HepG2 (cell line): ENCODE results near the gene KHNYN. TPM values are rescaled to one million over a fixed set of nuclear protein-coding genes. Genes with fewer than 3 reads are reported as not detected.

ENCODE experiments used
- CREM ChIP-seq, 2 experiments: sonication (generic) in 1 of 2; formaldehyde crosslinking in 1 of 2; IDR thresholded peaks; 2 replicates each; pipeline versions ENCODE4 v1.4.0 to v1.6.1; 2016 to 2020; ENCODE audit warnings: antibody characterized with exemption in 1 of 2, mild to moderate bottlenecking in 1 of 2, missing genetic modification reagents in 1 of 2
- ERF ChIP-seq: IDR thresholded peaks from 2 replicates; pipeline ENCODE4 v1.6.1; 2018; ENCODE audit warnings: missing biosample characterization, missing genetic modification reagents
- HDAC2 ChIP-seq: sonication (generic); formaldehyde crosslinking; IDR thresholded peaks from 2 replicates; pipeline ENCODE4 v1.4.0; 2020; ENCODE audit warnings: missing genetic modification reagents
- HMG20B ChIP-seq: conservative IDR thresholded peaks from 2 replicates; pipeline ENCODE4 v1.6.1; 2016; ENCODE audit warnings: missing genetic modification reagents, missing compliant biosample characterization
- KLF9 ChIP-seq: IDR thresholded peaks from 2 replicates; pipeline ENCODE4 v1.6.1; 2016; ENCODE audit warnings: low read depth
- MATR3 ChIP-seq: sonication (generic); formaldehyde crosslinking; IDR thresholded peaks from 2 replicates; pipeline ENCODE4 v1.4.0; 2020; ENCODE audit warnings: missing genetic modification reagents
- MYPOP ChIP-seq: sonication (generic); formaldehyde crosslinking; IDR thresholded peaks from 2 replicates; pipeline ENCODE4 v1.8.1; 2023; ENCODE audit warnings: mild to moderate bottlenecking, moderate library complexity, missing genetic modification reagents
- NR2F1 ChIP-seq, 2 experiments: fragments of 450-650 bp in 1 of 2; formaldehyde crosslinking in 1 of 2; IDR thresholded peaks; 2 replicates each; pipeline versions ENCODE4 v1.5.0 to v1.6.1; 2016 to 2020; ENCODE audit warnings: mild to moderate bottlenecking in 1 of 2, missing compliant biosample characterization in 1 of 2, missing genetic modification reagents in 1 of 2, moderate library complexity in 1 of 2
- PCBP1 ChIP-seq: fragments of 200-400 bp; formaldehyde crosslinking; IDR thresholded peaks from 2 replicates; pipeline ENCODE4 v1.6.1; 2017; ENCODE audit warnings: mild to moderate bottlenecking, low read depth, low read length, borderline replicate concordance
- REPIN1 ChIP-seq: sonication (generic); formaldehyde crosslinking; IDR thresholded peaks from 2 replicates; pipeline ENCODE4 v1.8.0; 2022; ENCODE audit warnings: missing genetic modification reagents, low read depth, mild to moderate bottlenecking, borderline replicate concordance
- RXRA ChIP-seq: sonication (generic); formaldehyde crosslinking; IDR thresholded peaks from 2 replicates; pipeline ENCODE4 v1.5.1; 2020; ENCODE audit warnings: missing genetic modification reagents
- ZBTB38 ChIP-seq: sonication (generic); formaldehyde crosslinking; IDR thresholded peaks from 2 replicates; pipeline ENCODE4 v1.5.1; 2020; ENCODE audit warnings: mild to moderate bottlenecking, missing genetic modification reagents
- ZFP90 ChIP-seq: sonication (generic); formaldehyde crosslinking; IDR thresholded peaks from 2 replicates; pipeline ENCODE4 v1.8.0; 2022; ENCODE audit warnings: missing genetic modification reagents, mild to moderate bottlenecking, inconsistent platforms, borderline replicate concordance
- ZNF598 ChIP-seq: sonication (generic); formaldehyde crosslinking; IDR thresholded peaks from 2 replicates; pipeline ENCODE4 v1.5.1; 2020; ENCODE audit warnings: mild to moderate bottlenecking, missing genetic modification reagents, borderline replicate concordance
- polyA plus RNA-seq, 8 experiments: library from polyadenylated mRNA; depleted of rRNA in 3 of 8; stranded (reverse) in 7 of 8; unstranded in 1 of 8; fragments of >200 nt; fragmentation: Illumina TruSeq in 4 of 8; extraction: Trizol in 4 of 8; gene quantifications; 2 replicates each; pipeline versions ENCODE4 v1.2.1 to v1.2.3, GENCODE V29; 2011 to 2016; ENCODE audit warnings: low read depth in 4 of 8, missing spikeins in 1 of 8, mixed read lengths in 1 of 8; ENCODE audit not compliant: insufficient read depth in 1 of 8
- total RNA-seq, 5 experiments: library from RNA; depleted of rRNA; stranded (reverse); fragments of >200 nt; fragmentation: Illumina TruSeq; extraction: Trizol; gene quantifications; 2 replicates each; pipeline ENCODE4 v1.2.3, GENCODE V29; 2016; ENCODE audit warnings: low read depth in 1 of 5
- TF ChIP-seq, protein P1 (sequence below): sonication (generic); formaldehyde crosslinking; IDR thresholded peaks from 2 replicates; pipeline ENCODE4 v1.8.0; 2023; ENCODE audit warnings: mild to moderate bottlenecking, missing genetic modification reagents
- TF ChIP-seq, protein P2 (sequence below): sonication (generic); formaldehyde crosslinking; IDR thresholded peaks from 2 replicates; pipeline ENCODE4 v1.4.0; 2020; ENCODE audit warnings: missing genetic modification reagents
- TF ChIP-seq, protein P3 (sequence below): fragments of 450-650 bp; IDR thresholded peaks from 2 replicates; pipeline ENCODE4 v1.6.1; 2017; ENCODE audit warnings: mild to moderate bottlenecking

KHNYN gene
- total and polyA plus RNA-seq, 2 of the 13 experiments (the other 11 are each of a cell fraction or from before 2014, with no cell fraction given) = 52.8 to 75.7 TPM

- TF ChIP-seq, protein P1, sequence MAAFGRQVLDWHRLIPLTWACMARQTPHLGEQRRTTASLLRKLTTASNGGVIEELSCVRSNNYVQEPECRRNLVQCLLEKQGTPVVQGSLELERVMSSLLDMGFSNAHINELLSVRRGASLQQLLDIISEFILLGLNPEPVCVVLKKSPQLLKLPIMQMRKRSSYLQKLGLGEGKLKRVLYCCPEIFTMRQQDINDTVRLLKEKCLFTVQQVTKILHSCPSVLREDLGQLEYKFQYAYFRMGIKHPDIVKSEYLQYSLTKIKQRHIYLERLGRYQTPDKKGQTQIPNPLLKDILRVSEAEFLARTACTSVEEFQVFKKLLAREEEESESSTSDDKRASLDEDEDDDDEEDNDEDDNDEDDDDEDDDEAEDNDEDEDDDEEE (CRISPR knock-in tag) = no peak
- TF ChIP-seq, protein P2, sequence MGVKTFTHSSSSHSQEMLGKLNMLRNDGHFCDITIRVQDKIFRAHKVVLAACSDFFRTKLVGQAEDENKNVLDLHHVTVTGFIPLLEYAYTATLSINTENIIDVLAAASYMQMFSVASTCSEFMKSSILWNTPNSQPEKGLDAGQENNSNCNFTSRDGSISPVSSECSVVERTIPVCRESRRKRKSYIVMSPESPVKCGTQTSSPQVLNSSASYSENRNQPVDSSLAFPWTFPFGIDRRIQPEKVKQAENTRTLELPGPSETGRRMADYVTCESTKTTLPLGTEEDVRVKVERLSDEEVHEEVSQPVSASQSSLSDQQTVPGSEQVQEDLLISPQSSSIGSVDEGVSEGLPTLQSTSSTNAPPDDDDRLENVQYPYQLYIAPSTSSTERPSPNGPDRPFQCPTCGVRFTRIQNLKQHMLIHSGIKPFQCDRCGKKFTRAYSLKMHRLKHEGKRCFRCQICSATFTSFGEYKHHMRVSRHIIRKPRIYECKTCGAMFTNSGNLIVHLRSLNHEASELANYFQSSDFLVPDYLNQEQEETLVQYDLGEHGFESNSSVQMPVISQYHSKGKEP (CRISPR knock-in tag) = no peak
- TF ChIP-seq HDAC2 (CRISPR knock-in tag) (no peak), HMG20B (CRISPR knock-in tag) (no peak), PCBP1 (0 out of 2 replicates have a peak, but pooled peaks have one; percentile 73), MATR3 (CRISPR knock-in tag) (no peak), MYPOP (CRISPR knock-in tag) (no peak), CREM (IDR thresholded peaks at IDR 0.05) (no peak; the same call in 1 of the 2 replicates), CREM (CRISPR knock-in tag; IDR thresholded peaks at IDR 0.05) (no peak), ZBTB38 (CRISPR knock-in tag) (peak; percentile 79; the same call in 1 of the 2 replicates), ZFP90 (CRISPR knock-in tag) (no peak; the same call in 1 of the 2 replicates), KLF9 (CRISPR knock-in tag) (peak; percentile 42; the same call in 1 of the 2 replicates), ZNF598 (CRISPR knock-in tag) (peak; percentile 80; the same call in 1 of the 2 replicates), REPIN1 (CRISPR knock-in tag) (no peak), ERF (CRISPR knock-in tag) (peak; percentile 34; the same call in 1 of the 2 replicates), RXRA (CRISPR knock-in tag) (peak; percentile 78; the same call in 1 of the 2 replicates), NR2F1 (CRISPR knock-in tag; IDR thresholded peaks at IDR 0.05) (no peak)
- TF ChIP-seq, protein P3, sequence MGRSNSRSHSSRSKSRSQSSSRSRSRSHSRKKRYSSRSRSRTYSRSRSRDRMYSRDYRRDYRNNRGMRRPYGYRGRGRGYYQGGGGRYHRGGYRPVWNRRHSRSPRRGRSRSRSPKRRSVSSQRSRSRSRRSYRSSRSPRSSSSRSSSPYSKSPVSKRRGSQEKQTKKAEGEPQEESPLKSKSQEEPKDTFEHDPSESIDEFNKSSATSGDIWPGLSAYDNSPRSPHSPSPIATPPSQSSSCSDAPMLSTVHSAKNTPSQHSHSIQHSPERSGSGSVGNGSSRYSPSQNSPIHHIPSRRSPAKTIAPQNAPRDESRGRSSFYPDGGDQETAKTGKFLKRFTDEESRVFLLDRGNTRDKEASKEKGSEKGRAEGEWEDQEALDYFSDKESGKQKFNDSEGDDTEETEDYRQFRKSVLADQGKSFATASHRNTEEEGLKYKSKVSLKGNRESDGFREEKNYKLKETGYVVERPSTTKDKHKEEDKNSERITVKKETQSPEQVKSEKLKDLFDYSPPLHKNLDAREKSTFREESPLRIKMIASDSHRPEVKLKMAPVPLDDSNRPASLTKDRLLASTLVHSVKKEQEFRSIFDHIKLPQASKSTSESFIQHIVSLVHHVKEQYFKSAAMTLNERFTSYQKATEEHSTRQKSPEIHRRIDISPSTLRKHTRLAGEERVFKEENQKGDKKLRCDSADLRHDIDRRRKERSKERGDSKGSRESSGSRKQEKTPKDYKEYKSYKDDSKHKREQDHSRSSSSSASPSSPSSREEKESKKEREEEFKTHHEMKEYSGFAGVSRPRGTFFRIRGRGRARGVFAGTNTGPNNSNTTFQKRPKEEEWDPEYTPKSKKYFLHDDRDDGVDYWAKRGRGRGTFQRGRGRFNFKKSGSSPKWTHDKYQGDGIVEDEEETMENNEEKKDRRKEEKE = no peak
Measured at GRCh38 chr14:24427537-24428508, 1.9 kb upstream of the KHNYN start (continued).
